A549 (cell line): ENCODE measurements around the gene CLEC5A.

Experiments
- CTCF ChIP-seq: fragments of >200 bp; sonication (Bioruptor Twin); formaldehyde crosslinking; IDR thresholded peaks from 3 replicates; pipeline ENCODE4 v1.5.1; 2016
- ESRRA ChIP-seq: fragments of 150-350 bp; IDR thresholded peaks from 2 replicates; pipeline ENCODE4 v1.6.1; 2014; ENCODE audit warnings: mild to moderate bottlenecking, low read length, borderline replicate concordance
- POLR2A ChIP-seq: IDR thresholded peaks from 2 replicates; pipeline ENCODE4 v1.6.1; 2012; ENCODE audit warnings: mild to moderate bottlenecking, low read length
- POLR2AphosphoS2 ChIP-seq: conservative IDR thresholded peaks from 2 replicates; pipeline ENCODE4 v1.6.1; 2012; ENCODE audit warnings: low read length, improper control_type of control experiment, inconsistent platforms
- RAD21 ChIP-seq, 2 experiments: fragments of >200 bp in 1 of 2; sonication (Bioruptor Twin) in 1 of 2; formaldehyde crosslinking in 1 of 2; IDR thresholded peaks in 1 of 2; conservative IDR thresholded peaks in 1 of 2; 2 replicates in 1 of 2; 3 replicates in 1 of 2; pipeline ENCODE4 v1.6.1; 2012 to 2018; ENCODE audit warnings: inconsistent platforms in 1 of 2

GRCh38 chr7:141911391-141911790, 35.4 kb downstream of the CLEC5A start:
- no peak for TF ChIP-seq CTCF
- no peak for TF ChIP-seq POLR2AphosphoS2
- no peak for TF ChIP-seq RAD21 (conservative IDR thresholded peaks at IDR 0.05 in 1 of 2, IDR thresholded peaks at IDR 0.05 in 1 of 2)
- TF ChIP-seq ESRRA, result no peak
- TF ChIP-seq POLR2A, result no peak
